NCI-H345 treated with DMSO at 0.1 percent for 48 hours (cell line): ENCODE data around the gene CYREN.
"Not testable (repeated sequence)": the region's sequence is repeated elsewhere in the genome, so short reads cannot be mapped to it uniquely, and the experiment has no call there.

ENCODE experiments used
- DNase-seq: peaks from one replicate; lab custom pipeline; 2025; ENCODE audit not compliant: unreplicated experiment; lab: John Stamatoyannopoulos, UW

CYREN gene

DNA sequence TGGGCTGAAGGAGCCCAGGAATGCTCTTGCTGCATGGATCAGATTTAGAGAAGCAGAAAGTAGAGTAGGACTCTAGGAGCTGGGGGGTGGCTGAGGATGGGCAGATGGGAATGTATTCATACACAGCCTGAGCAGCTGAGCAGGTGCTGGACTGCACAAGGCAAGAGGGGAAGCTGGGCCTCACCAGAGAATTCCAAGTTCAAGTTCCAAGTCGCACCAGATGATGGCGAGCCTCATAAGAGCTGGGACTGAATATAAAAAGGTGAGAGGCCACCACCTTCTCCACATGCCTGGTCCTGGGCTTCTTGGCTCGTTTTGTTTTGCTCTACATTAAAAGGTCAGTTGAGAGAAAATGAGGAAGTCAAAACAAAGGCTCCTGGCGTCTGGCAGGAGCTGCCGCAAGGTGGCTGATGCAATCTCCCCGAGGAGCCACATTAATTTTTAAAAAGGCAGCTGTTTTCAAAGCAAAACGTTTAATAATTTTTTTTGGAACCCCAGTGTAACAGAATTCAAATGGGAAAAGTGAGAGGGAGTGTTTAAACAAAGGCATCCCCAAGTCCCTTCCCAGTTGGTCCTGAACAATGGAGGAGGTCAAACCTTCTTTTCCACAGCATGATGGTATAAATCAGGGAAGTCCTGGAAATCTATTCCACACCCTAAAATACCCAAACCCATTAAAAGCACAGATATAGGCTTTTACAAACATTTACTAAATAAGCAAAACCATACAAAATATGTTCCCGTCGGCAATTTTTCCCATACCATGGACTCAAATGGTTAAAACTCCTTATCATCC is 9.5 kb downstream of the CYREN start:
- DNase-seq: no peak

DNA sequence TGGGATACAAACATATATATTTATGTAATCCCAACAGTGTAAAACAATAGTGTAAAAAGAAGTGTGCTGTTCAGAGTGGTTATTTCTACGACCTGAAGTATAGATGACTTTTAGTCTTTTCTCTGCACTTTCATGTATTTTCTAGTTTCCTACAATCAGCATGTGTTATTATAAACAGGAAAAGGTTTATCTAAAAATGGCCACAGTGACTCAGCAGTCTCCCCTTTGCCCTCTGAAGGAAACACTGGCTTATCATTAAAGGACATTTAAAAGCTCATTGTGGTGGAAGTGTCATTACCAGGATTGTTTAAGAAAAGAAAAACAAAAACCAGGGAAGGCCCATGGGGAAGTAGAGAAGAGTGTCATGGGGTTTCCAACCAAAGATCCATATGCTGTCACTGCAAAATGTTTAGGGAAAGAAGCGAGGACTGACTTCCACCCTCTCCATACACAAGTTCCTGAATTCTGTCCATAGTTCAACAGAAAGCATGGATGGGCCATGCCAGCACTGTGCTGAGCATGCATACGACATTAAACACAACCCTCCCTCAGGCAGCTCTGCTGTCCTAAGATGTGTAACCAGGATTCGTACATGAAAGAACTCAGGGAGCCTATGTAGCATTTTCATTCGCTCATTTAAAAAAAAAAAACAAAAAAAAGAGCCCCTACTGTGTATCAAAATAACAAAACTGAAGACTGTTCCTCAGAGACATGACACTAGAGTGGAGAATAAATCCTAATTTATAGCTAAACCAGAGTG is 10.2 kb downstream of the CYREN start:
- no peak for DNase-seq

DNA sequence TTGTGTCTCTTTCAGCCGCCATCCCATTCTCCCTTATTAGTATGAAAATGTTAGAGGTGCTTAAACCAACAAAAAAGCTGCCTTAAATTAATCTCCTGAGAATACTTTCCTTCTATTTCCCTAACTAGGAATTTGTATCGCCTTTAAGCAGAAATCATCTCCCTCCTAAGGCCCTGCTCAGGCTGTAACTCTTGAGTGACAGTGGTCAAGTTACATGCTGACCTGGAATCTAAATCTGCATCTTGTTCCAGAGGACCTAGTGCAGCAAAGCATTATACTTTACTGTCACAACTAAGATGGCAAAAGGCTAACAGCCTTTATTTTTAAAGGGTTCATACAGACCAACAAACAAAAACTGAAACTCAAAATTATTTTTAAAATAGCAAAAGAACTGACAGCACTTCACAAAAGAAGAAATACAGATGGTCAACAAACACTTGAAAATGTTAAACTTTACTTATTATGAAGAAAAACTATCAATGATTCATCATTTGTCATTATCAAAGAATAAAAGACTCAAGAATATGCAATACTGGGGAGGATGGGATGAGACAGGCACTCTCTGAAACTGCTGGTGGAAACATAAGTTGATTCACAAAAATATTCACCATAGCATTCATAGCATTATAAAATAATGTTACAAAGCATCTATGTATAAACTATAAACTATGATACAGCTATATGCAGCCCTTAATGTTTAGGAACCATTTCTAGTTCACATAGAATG is 11.0 kb downstream of the CYREN start:
- DNase-seq: no peak

DNA sequence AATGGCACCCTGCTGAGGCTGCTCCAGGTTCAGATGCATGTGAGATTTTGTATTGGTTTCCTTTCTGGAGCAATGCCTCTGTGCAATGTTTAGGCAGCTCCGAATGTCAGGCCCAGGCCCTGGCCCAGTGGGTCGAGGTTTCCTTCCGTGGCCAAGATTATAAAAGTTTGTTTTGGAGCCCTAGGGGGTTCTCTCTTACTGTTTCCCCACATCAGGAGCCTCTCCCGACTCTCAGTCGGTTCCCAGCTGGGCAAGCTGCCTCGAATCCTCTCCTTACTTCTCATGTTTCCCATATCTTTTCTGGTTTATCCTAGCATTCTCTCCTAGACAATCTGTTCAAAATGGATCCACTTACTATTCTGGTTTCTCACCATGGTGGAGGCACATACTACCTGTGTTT is 11.6 kb downstream of the CYREN start:
- DNase-seq: no peak

DNA sequence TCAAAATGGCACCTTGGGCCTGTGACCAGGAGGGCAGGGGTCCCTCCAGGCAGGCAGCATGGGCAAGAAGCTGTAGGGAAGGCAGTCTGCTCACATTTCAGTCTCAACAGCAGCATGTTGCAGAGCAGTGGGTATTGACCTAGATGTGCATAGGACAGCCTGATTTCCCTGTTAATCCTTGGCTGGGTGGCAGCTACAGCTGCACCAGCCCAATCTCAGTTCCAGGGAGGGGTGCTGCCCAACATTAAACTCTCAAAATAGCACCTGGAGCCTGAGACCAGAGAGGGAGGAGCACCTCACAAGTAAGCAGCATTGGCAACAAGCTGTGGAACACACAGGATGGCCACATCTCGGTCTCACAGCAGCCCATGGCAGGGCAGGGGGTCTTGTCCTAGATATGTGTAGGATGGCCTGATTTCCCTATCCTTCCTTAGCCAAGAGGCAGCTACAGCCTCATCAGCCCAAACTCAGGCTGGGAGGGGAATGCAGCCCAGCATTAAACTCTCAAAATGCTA is 12.3 kb downstream of the CYREN start:
- no peak for DNase-seq

DNA sequence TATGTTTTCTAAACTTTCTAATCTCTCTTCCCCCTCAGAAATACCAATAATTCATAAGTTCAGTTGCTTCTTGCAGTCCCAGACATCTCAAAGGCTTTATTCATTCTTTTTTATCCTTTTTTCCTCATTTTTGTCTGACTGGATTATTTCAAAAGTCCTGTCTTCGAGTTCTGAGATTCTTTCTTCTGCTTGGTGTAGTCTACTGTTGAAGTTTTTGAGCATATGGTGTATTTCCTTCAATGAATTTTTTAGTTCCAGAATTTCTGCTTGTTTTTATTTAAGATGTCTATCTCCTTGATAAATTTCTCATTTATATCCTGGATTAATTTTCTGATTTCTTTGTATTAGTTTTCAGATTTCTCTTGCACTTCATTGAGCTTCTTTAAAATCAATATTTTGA is 14.2 kb downstream of the CYREN start:
- DNase-seq: no peak

DNA sequence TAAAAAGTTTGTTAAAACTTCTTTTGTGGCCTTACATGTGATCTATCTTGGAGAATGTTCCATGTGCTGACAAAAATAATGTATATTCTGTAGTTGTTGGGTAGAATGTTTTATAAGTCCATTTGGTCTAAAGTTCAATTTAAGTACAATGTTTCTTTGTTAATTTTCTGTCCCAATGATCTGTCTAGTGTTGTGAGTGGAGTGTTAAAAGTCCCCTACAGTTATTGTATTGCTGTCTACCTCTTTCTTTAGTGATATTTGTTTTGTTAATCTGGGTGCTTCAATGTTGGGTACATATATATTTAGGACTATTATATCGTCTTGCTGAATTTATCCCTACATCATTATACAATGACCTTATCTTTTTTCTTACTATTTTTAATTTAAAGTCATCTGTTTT is 15.8 kb downstream of the CYREN start:
- DNase-seq: no peak

DNA sequence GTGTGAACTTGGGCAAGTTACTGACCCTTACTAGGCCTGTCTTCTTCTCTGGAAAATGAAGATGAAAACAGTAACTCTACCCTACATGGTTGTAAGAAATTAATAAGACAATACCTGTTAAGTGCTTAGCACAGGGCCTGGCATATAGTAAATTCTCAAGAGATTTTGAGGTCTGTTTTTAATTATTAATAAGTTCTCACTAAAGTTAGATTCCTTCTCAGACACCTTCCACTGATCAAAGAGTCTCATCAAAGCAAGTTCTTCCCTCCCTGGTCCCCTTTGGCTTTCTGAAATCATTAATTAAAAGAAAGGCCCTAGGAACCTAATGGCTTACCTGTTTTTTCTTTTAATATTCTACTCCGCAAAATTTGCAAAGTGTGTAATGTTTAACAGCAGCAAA is 18.1 kb downstream of the CYREN start:
- no peak for DNase-seq

- no peak for DNase-seq
Measured at GRCh38 chr7:135151533-135151932, 19.0 kb downstream of the CYREN start.

DNA sequence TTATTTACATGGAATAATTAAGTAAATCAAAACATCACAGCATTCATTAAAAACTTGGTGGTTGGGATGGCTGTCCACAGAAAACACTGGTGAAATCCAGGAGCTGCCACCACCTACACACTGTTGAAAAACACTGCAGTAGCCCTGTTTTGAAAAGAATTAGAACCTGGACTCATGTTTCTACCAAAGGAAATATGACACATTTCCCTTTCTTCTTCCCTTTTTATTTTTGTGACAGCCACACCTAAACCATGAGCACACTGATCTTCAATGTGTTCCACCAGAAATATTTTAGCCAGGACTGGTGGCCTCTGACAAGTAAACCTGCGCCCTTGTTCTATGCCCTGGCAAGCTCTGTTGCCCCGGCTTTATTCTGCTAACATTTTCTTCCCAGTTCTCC is 19.4 kb downstream of the CYREN start:
- no peak for DNase-seq

- DNase-seq: no peak
Measured at GRCh38 chr7:135150072-135150782, 20.3 kb downstream of the CYREN start.

DNA sequence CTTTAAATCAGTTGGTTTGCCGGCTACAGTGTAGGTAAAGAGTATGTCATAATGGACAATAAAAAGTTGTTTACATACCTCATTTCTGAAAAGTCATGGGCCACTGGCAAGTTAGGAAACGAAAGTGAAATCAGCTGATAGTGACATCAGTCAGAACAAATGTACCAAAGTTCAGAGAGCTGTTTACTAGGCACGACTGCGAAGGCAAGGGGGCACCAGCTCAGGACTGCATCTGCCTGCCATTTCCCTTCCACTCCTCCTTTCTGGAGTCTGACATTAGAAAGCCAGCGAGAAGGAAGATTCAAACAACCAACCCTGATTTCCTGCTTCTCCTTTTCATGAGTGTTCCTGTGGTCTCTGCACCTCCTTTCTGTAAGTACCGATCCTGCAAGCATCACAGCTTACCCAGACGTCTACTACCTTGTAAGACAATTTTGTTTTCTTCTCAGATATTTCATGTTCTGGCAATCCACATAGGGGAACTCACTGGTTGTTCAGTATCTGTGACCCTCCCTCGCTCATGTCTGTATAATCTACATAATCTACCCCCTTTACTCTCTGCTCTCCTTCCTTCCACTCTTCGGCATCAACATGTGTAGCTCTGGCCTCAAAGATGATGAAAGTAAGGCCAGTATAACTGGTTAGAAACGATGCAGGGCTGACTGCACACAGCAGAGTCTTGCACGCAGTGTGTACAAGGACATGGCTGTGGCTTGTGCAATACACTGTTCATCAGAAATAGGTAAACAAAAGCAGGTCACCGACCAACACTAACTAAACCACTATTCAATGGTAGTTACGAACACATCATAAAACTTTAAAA is 22.4 kb downstream of the CYREN start, which contains the start of gene TMEM140:
Gene TMEM140, plus strand, starts transcription at position 174 of the 823 bp plus-strand sequence. CDS start 16,370 bp downstream, outside the sequence.
- no peak for DNase-seq

DNA sequence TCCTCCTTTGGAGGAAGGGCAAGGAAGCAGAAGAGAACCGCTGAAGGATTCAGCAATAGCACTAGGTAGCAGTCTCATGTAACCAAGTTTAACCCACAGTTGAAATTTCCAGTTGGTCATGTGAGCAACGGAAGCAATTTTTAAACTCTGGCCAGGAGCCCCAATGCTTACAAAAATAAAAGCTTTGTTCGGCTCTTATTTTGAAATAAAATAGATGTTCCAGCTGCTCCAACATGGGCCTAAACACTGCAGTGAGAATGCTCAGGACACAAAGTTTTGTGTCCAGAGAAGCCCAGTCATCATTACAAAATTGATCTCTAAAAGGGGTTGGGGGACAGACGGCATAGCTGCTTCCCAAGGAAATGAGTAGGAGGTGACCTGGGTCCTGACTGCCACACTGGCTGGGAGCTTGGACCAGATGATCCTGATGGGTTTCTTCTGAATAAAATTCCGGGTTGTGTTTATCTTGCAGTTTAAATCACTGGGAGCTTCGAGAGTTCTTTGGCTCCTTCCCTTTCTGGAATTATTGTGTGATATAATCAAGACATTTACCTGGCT is 23.1 kb downstream of the CYREN start:
- DNase-seq: no peak

GRCh38 chr7:135143885-135144668 is 26.4 kb downstream of the CYREN start:
- DNase-seq: no peak

DNA sequence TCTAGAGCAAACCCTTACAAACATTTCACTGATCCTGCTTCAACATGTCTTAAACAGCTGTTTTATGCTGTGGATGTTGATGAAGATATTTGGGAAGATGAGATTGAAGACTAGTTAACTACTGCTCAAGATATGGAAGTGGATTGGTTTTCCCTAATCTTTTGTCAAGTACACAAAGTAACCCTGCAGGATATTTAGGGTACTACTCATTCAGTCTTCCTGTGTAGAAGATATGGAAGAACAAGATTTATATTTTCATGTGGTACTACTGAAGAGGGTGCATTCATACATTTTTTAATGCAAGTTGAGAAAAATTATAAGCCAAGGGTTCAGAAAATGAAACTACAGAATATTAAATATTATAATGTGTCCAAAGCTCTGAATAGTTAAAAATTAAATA is 40.9 kb downstream of the CYREN start:
- no peak for DNase-seq

GRCh38 chr7:135128931-135129330 is 41.6 kb downstream of the CYREN start:
- DNase-seq: no peak

DNA sequence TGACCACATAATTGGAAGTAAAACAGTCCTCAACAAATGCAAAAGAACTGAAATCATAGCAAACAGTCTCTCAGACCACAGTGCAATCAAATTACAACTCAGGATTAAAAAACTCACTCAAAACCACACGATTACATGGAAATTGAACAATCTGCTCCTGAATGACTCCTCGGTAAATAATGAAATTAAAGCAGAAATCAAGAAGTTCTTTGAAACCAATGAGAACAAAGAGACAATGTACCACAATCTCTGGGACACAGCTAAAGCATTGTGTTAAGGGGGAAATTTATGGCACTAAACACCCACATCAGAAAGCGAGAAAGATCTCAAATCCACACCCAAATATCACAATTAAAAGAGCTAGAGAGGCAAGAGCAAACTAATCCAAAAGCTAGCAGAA is 45.9 kb downstream of the CYREN start:
- DNase-seq: not testable (repeated sequence)

DNA sequence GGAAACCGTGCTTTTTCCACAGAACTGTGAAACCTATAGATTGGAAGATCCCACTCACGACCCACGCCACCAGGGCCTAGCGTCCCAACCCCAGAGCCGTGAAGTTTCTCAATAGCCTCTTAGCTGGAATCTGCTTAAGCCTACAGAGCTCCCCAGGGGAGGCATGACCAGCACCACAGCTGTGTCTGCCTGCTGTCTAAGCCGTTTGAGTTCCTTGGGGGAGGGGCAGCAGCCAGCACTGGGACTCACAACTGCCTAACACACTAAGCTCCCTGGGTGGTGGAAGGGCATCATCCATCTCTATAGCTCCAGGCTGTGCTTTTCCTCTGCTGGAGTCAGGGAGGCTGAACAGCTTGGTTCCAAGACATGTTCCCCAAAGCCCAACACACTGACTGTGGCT is 48.6 kb downstream of the CYREN start:
- DNase-seq: no peak

DNA sequence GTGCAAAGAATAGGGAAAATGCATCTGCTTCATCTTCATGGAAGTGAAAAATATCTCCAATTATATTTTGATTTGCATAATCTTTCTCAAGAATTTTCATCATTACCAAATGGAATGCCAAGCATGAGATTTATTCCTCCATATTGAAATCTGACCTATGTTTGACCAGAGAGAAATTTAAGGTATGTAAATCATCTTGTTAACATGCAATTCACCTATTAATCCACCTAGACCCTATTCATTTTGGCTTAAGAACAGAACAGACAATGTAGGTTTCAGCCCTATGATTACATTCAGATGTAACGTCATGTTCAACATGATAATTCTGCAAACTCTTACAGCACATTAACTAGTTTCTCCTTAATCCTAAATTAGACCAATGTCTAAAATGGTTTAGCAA is 53.4 kb downstream of the CYREN start:
- no peak for DNase-seq
